NCI-H774 (cell line): ENCODE measurements around the gene TCF7L1.

Source experiments
- DNase-seq: peaks from one replicate; lab custom pipeline; 2025; lab: John Stamatoyannopoulos, UW

Gene TCF7L1

GRCh38 chr2:85230679-85231467, 97.7 kb downstream of the TCF7L1 start:
- no peak for DNase-seq

GRCh38 chr2:85231468-85231805, 98.2 kb downstream of the TCF7L1 start:
- no peak for DNase-seq

GRCh38 chr2:85231952-85232351, 98.8 kb downstream of the TCF7L1 start:
- DNase-seq = no peak

- DNase-seq = peak; percentile 80
Observed at GRCh38 chr2:85234868-85235267, 101.7 kb downstream of the TCF7L1 start.

GRCh38 chr2:85235281-85235680, 102.1 kb downstream of the TCF7L1 start:
- DNase-seq = no peak

- no peak for DNase-seq
Observed at GRCh38 chr2:85236084-85236483, 102.9 kb downstream of the TCF7L1 start.

- DNase-seq = no peak
Observed at GRCh38 chr2:85237849-85238565, 104.8 kb downstream of the TCF7L1 start.

GRCh38 chr2:85238607-85239006, 105.4 kb downstream of the TCF7L1 start:
- DNase-seq = no peak

- no peak for DNase-seq
Observed at GRCh38 chr2:85239102-85239501, 105.9 kb downstream of the TCF7L1 start.

- no peak for DNase-seq
Observed at GRCh38 chr2:85240055-85240454, 106.9 kb downstream of the TCF7L1 start.

GRCh38 chr2:85242321-85242720, 109.1 kb downstream of the TCF7L1 start:
- DNase-seq = no peak

- no peak for DNase-seq
Observed at GRCh38 chr2:85243101-85244072, 110.2 kb downstream of the TCF7L1 start.

GRCh38 chr2:85244828-85245227, 111.6 kb downstream of the TCF7L1 start:
- no peak for DNase-seq

- no peak for DNase-seq
Observed at GRCh38 chr2:85245891-85246290, 112.7 kb downstream of the TCF7L1 start.

- no peak for DNase-seq
Observed at GRCh38 chr2:85246348-85246747, 113.2 kb downstream of the TCF7L1 start.

- no peak for DNase-seq
Observed at GRCh38 chr2:85247610-85248009, 114.4 kb downstream of the TCF7L1 start.

- no peak for DNase-seq
Observed at GRCh38 chr2:85248773-85249509, 115.7 kb downstream of the TCF7L1 start.

- no peak for DNase-seq
Observed at GRCh38 chr2:85250045-85250444, 116.9 kb downstream of the TCF7L1 start.

GRCh38 chr2:85251070-85251616, 118.0 kb downstream of the TCF7L1 start:
- no peak for DNase-seq

GRCh38 chr2:85253890-85254289, 120.7 kb downstream of the TCF7L1 start:
- no peak for DNase-seq

GRCh38 chr2:85254540-85255300, 121.5 kb downstream of the TCF7L1 start:
- no peak for DNase-seq
